Endothelial cell of umbilical vein (primary cell): ENCODE measurements around the gene AQP12A.

ENCODE experiments used
- CTCF ChIP-seq, 2 donors: IDR thresholded peaks; 1 replicate in 1 of 2; 2 replicates in 1 of 2; pipeline ENCODE4 v1.5.1; 2011; ENCODE audit warnings: low read length in 2 of 2, mild to moderate bottlenecking in 2 of 2, moderate library complexity in 2 of 2, control low read depth in 1 of 2, inconsistent platforms in 1 of 2, low read depth in 1 of 2; ENCODE audit not compliant: insufficient read depth in 1 of 2; ENCODE audit errors: extremely low read depth in 1 of 2
- MAX ChIP-seq: IDR thresholded peaks from 2 replicates; pipeline ENCODE4 v1.6.1; 2011; ENCODE audit not compliant: insufficient read depth, insufficient read length
- POLR2AphosphoS5 ChIP-seq: IDR thresholded peaks from 2 replicates; pipeline ENCODE4 v1.6.1; 2012; ENCODE audit warnings: low read depth, mild to moderate bottlenecking, control low read depth, low read length, moderate library complexity; ENCODE audit not compliant: insufficient read depth

- TF ChIP-seq CTCF (IDR thresholded peaks at IDR 0.05; ENCODE audit: extremely low read depth in 1 of 2, insufficient read depth in 1 of 2, low read depth in 1 of 2, low read length in 2 of 2): no peak
- TF ChIP-seq POLR2AphosphoS5: no peak
- no peak for TF ChIP-seq MAX
These were observed 42.9 kb upstream of the AQP12A start for GRCh38 chr2:240648650-240649275.
